CD4-positive, alpha-beta memory T cell (primary cell): ENCODE data around the gene ACTBL2. TPM values are rescaled to one million over a fixed set of nuclear protein-coding genes. Genes with fewer than 3 reads are reported as not detected.
"Not testable (repeated sequence)": the region's sequence is repeated elsewhere in the genome, so short reads cannot be mapped to it uniquely, and the experiment has no call there.

Experiments
- CTCF ChIA-PET: fragments of 350-600 bp; sonication (Branson Sonifier 250); formaldehyde crosslinking; loops from one replicate; lab custom pipeline; 2021; ENCODE audit warnings: inconsistent platforms; ENCODE audit not compliant: partially characterized antibody; lab: Charles Lee
- POLR2A ChIA-PET: fragments of 350-600 bp; sonication (Branson Sonifier 250); formaldehyde crosslinking; loops from one replicate; lab custom pipeline; 2021; ENCODE audit not compliant: partially characterized antibody; lab: Charles Lee
- DNase-seq, 5 donors: peaks; one replicate each; pipeline versions ENCODE4 v3.0.0 to v3.0.0-alpha.2; 2020 to 2022; ENCODE audit warnings: mixed read lengths in 1 of 5
- H3K27ac ChIP-seq: one replicate; pipeline ENCODE4 v1.7.0; 2013; ENCODE audit warnings: low read depth, low read length
- H3K27me3 ChIP-seq: 2 replicates; pipeline ENCODE4 v1.7.0; 2013; ENCODE audit warnings: mild to moderate bottlenecking, low read length, moderate library complexity; ENCODE audit not compliant: insufficient read depth
- H3K36me3 ChIP-seq: 2 replicates; pipeline ENCODE4 v1.7.0; 2013; ENCODE audit warnings: mild to moderate bottlenecking, low read length, moderate library complexity; ENCODE audit not compliant: insufficient read depth
- H3K4me1 ChIP-seq: 2 replicates; pipeline ENCODE4 v1.7.0; 2013; ENCODE audit warnings: mild to moderate bottlenecking, low read length, moderate library complexity; ENCODE audit not compliant: insufficient read depth
- H3K4me3 ChIP-seq, 2 donors: one replicate each; pipeline ENCODE4 v1.7.0; 2013; ENCODE audit warnings: low read length in 2 of 2, mild to moderate bottlenecking in 1 of 2
- H3K9me3 ChIP-seq, 2 donors: one replicate each; pipeline ENCODE4 v1.7.0; 2013; ENCODE audit warnings: low read length in 2 of 2, control low read depth in 1 of 2; ENCODE audit not compliant: control insufficient read depth in 1 of 2
- H3K27ac Mint-ChIP-seq, 7 donors: one replicate each; pipeline ENCODE4 v1.8.0; 2020 to 2021; ENCODE audit warnings: mixed read lengths in 7 of 7, mild to moderate bottlenecking in 6 of 7, inconsistent platforms in 3 of 7, moderate library complexity in 3 of 7
- H3K27me3 Mint-ChIP-seq, 2 donors: one replicate each; pipeline ENCODE4 v1.8.0; 2020 to 2021; ENCODE audit warnings: mixed read lengths in 2 of 2
- H3K36me3 Mint-ChIP-seq, 2 donors: one replicate each; pipeline ENCODE4 v1.8.0; 2020 to 2021; ENCODE audit warnings: mixed read lengths in 2 of 2, inconsistent platforms in 1 of 2, mild to moderate bottlenecking in 1 of 2
- H3K4me1 Mint-ChIP-seq, 4 donors: one replicate each; pipeline ENCODE4 v1.8.0; 2020 to 2021; ENCODE audit warnings: mixed read lengths in 4 of 4, mild to moderate bottlenecking in 1 of 4
- H3K4me3 Mint-ChIP-seq, 8 donors: one replicate each; pipeline ENCODE4 v1.8.0; 2020 to 2021; ENCODE audit warnings: mixed read lengths in 8 of 8, mild to moderate bottlenecking in 7 of 8, moderate library complexity in 6 of 8, inconsistent platforms in 3 of 8
- H3K9me3 Mint-ChIP-seq, 8 donors: one replicate each; pipeline ENCODE4 v1.8.0; 2020 to 2021; ENCODE audit warnings: mixed read lengths in 8 of 8, mild to moderate bottlenecking in 5 of 8, inconsistent platforms in 3 of 8, moderate library complexity in 1 of 8
- intact Hi-C: fragments of 100-400 bp; cut with micrococcal nuclease; formaldehyde crosslinking; loops from one replicate; pipeline ENCODE4 v1.15.1; 2023
- polyA plus RNA-seq, 2 donors: library from polyadenylated mRNA; unstranded; fragments of 300-500 nt; fragmentation: Illumina TruSeq; gene quantifications; one replicate each; pipeline ENCODE4 v1.2.3, GENCODE V29; 2021
- total RNA-seq, 2 experiments: library from RNA; stranded (reverse); gene quantifications; one replicate each; pipeline ENCODE4 v1.2.3, GENCODE V29; 2021

Gene ACTBL2
- total and polyA plus RNA-seq, 4 experiments from 2014 or later, result not detected

- H3K9me3 Mint-ChIP-seq, result peaks cover 0 to 8% (median 0%) of the 10 kb centered on the region in 8 donors
- POLR2A ChIA-PET, result no interaction called here
Observed at GRCh38 chr5:57478826-57479225, 3.8 kb downstream of the ACTBL2 start.

GRCh38 chr5:57476601-57477056 is 6.0 kb downstream of the ACTBL2 start:
- intact Hi-C loops, result no loop called here
- no peak overlapping the region for H3K4me3 ChIP-seq
- no peaks in the 10 kb centered on the region for H3K4me1 ChIP-seq
- H3K27ac Mint-ChIP-seq, result no peak overlapping the region
- POLR2A ChIA-PET, result no interaction called here
- H3K36me3 ChIP-seq, result no peaks in the 10 kb centered on the region
- H3K4me1 Mint-ChIP-seq, result no peaks in the 10 kb centered on the region
- peaks cover 5 to 8% of the 10 kb centered on the region in 2 donors for H3K27me3 Mint-ChIP-seq
- no peak overlapping the region for H3K27ac ChIP-seq
- H3K4me3 Mint-ChIP-seq, result no peak overlapping the region
- H3K9me3 Mint-ChIP-seq, result peaks cover 0 to 8% (median 0%) of the 10 kb centered on the region in 8 donors
- no peak for DNase-seq
- H3K27me3 ChIP-seq, result peaks cover 4% of the 10 kb centered on the region
- CTCF ChIA-PET, result interaction anchor here (0.9 kb wide), 1 partner anchor 24 kb away, joined by 3 read pairs; no protein-coding TSS in a partner anchor
- H3K36me3 Mint-ChIP-seq, result no peaks in the 10 kb centered on the region
- H3K9me3 ChIP-seq, result no peaks in the 10 kb centered on the region

More at GRCh38 chr5:57478826-57479225, 3.8 kb downstream of the ACTBL2 start:
- Histone ChIP-seq H3K27ac (no peak overlapping the region), H3K9me3 (no peaks in the 10 kb centered on the region), H3K4me1 (no peaks in the 10 kb centered on the region), H3K27me3 (peaks cover 4% of the 10 kb centered on the region), H3K36me3 (no peaks in the 10 kb centered on the region), H3K4me3 (no peak overlapping the region)
- Mint-ChIP-seq H3K36me3 (no peaks in the 10 kb centered on the region), H3K27me3 (peaks cover 6 to 8% of the 10 kb centered on the region in 2 donors), H3K27ac (no peak overlapping the region), H3K4me3 (peak overlapping the region in 1 of 8 donors; percentile 36), H3K4me1 (no peaks in the 10 kb centered on the region)
- intact Hi-C loops, result no loop called here
- CTCF ChIA-PET, result no interaction called here
- no peak for DNase-seq

- POLR2A ChIA-PET, result no interaction called here
- CTCF ChIA-PET, result interaction anchor here (0.9 to 2.3 kb wide), 3 partner anchors 16 to 172 kb away, joined by 3 to 10 read pairs (median 5); no protein-coding TSS in a partner anchor
Observed at GRCh38 chr5:57470339-57470738, 12.3 kb downstream of the ACTBL2 start.

GRCh38 chr5:57468481-57469163 is 14.0 kb downstream of the ACTBL2 start:
- DNase-seq, result no peak
- Histone ChIP-seq H3K4me3 (no peak overlapping the region), H3K36me3 (no peaks in the 10 kb centered on the region), H3K27ac (no peak overlapping the region), H3K27me3 (no peaks in the 10 kb centered on the region), H3K4me1 (no peaks in the 10 kb centered on the region), H3K9me3 (no peaks in the 10 kb centered on the region)
- Mint-ChIP-seq H3K9me3 (peaks cover 0 to 2% (median 0%) of the 10 kb centered on the region in 8 donors), H3K27ac (no peak overlapping the region), H3K27me3 (peaks cover 1 to 2% of the 10 kb centered on the region in 2 donors), H3K4me1 (no peaks in the 10 kb centered on the region), H3K4me3 (no peak overlapping the region), H3K36me3 (no peaks in the 10 kb centered on the region)
- intact Hi-C loops, result no loop called here
- CTCF ChIA-PET, result interaction anchor here (0.9 to 2.3 kb wide), 3 partner anchors 16 to 993 kb away, joined by 3 to 10 read pairs (median 4); no protein-coding TSS in a partner anchor
- POLR2A ChIA-PET, result no interaction called here

More at GRCh38 chr5:57470339-57470738, 12.3 kb downstream of the ACTBL2 start:
- Mint-ChIP-seq H3K4me3 (no peak overlapping the region), H3K27me3 (peaks cover 1 to 2% of the 10 kb centered on the region in 2 donors), H3K36me3 (no peaks in the 10 kb centered on the region), H3K27ac (no peak overlapping the region), H3K9me3 (peaks cover 0 to 2% (median 0%) of the 10 kb centered on the region in 8 donors), H3K4me1 (no peaks in the 10 kb centered on the region)
- Histone ChIP-seq H3K36me3 (no peaks in the 10 kb centered on the region), H3K27ac (no peak overlapping the region), H3K27me3 (no peaks in the 10 kb centered on the region), H3K4me1 (no peaks in the 10 kb centered on the region), H3K9me3 (no peaks in the 10 kb centered on the region), H3K4me3 (no peak overlapping the region)
- intact Hi-C loops, result no loop called here
- DNase-seq, result no peak

- Histone ChIP-seq H3K36me3 (no peaks in the 10 kb centered on the region), H3K4me3 (no peak overlapping the region), H3K4me1 (no peaks in the 10 kb centered on the region), H3K27ac (no peak overlapping the region), H3K27me3 (no peaks in the 10 kb centered on the region), H3K9me3 (no peaks in the 10 kb centered on the region)
- no peak overlapping the region for H3K27ac Mint-ChIP-seq
- H3K36me3 Mint-ChIP-seq, result no peaks in the 10 kb centered on the region
- intact Hi-C loops, result no loop called here
- H3K9me3 Mint-ChIP-seq, result peaks cover 0 to 2% (median 0%) of the 10 kb centered on the region in 8 donors
- CTCF ChIA-PET, result no interaction called here
- peaks cover 1 to 2% of the 10 kb centered on the region in 2 donors for H3K27me3 Mint-ChIP-seq
- no peak for DNase-seq
- POLR2A ChIA-PET, result no interaction called here
- H3K4me3 Mint-ChIP-seq, result no peak overlapping the region
- H3K4me1 Mint-ChIP-seq, result peaks cover 0 to 2% (median 0%) of the 10 kb centered on the region in 4 donors
Observed at GRCh38 chr5:57466544-57466943, 16.1 kb downstream of the ACTBL2 start.

GRCh38 chr5:57460056-57460455 is 22.6 kb downstream of the ACTBL2 start:
- intact Hi-C loops, H3K36me3 Mint-ChIP-seq, H3K9me3 ChIP-seq, H3K4me3 ChIP-seq, H3K4me1 Mint-ChIP-seq, DNase-seq, H3K27me3 Mint-ChIP-seq, H3K27ac ChIP-seq, H3K9me3 Mint-ChIP-seq, H3K27ac Mint-ChIP-seq, H3K36me3 ChIP-seq, CTCF ChIA-PET, POLR2A ChIA-PET, H3K4me1 ChIP-seq, H3K4me3 Mint-ChIP-seq, H3K27me3 ChIP-seq: not testable (repeated sequence)

GRCh38 chr5:57458443-57458842 is 24.2 kb downstream of the ACTBL2 start:
- peaks cover 0 to 5% (median 0%) of the 10 kb centered on the region in 8 donors for H3K9me3 Mint-ChIP-seq
- H3K4me3 ChIP-seq, result no peak overlapping the region
- no peaks in the 10 kb centered on the region for H3K4me1 ChIP-seq
- H3K36me3 ChIP-seq, result no peaks in the 10 kb centered on the region
- H3K36me3 Mint-ChIP-seq, result no peaks in the 10 kb centered on the region
- POLR2A ChIA-PET, result no interaction called here
- H3K27ac ChIP-seq, result no peak overlapping the region
- H3K27ac Mint-ChIP-seq, result no peak overlapping the region
- peaks cover 0 to 2% (median 0%) of the 10 kb centered on the region in 4 donors for H3K4me1 Mint-ChIP-seq
- CTCF ChIA-PET, result no interaction called here
- intact Hi-C loops, result no loop called here
- H3K9me3 ChIP-seq, result no peaks in the 10 kb centered on the region
- H3K27me3 Mint-ChIP-seq, result peaks cover 0 to 1% of the 10 kb centered on the region in 2 donors
- no peak overlapping the region for H3K4me3 Mint-ChIP-seq
- no peak for DNase-seq
- H3K27me3 ChIP-seq, result no peaks in the 10 kb centered on the region
